WERI-Rb-1 (cell line): ENCODE results near the gene SULT1A2.

Source experiments
- DNase-seq: peaks from one replicate; pipeline ENCODE4 v3.0.0-alpha.2; 2020
- H3K27ac ChIP-seq: fragments of 250-450 bp; sonication (Bioruptor Pico); 2 replicates; pipeline ENCODE4 v1.5.1; 2020; ENCODE audit warnings: mild to moderate bottlenecking, moderate library complexity
- H3K27me3 ChIP-seq: fragments of 250-450 bp; sonication (Bioruptor Pico); 2 replicates; pipeline ENCODE4 v1.5.1; 2021; ENCODE audit warnings: mild to moderate bottlenecking, low read depth, moderate library complexity; ENCODE audit not compliant: insufficient read depth, severe bottlenecking
- H3K36me3 ChIP-seq: fragments of 250-450 bp; sonication (Bioruptor Pico); 2 replicates; pipeline ENCODE4 v1.5.1; 2020; ENCODE audit warnings: mild to moderate bottlenecking, moderate library complexity
- H3K4me3 ChIP-seq: 2 replicates; pipeline ENCODE4 v1.5.1; 2011; ENCODE audit warnings: low read depth, mild to moderate bottlenecking, control low read depth, low read length
- H3K9me3 ChIP-seq: fragments of 250-450 bp; sonication (Bioruptor Pico); 2 replicates; pipeline ENCODE4 v1.5.1; 2021; ENCODE audit warnings: mild to moderate bottlenecking, moderate library complexity; ENCODE audit not compliant: severe bottlenecking
- CTCF ChIP-seq: IDR thresholded peaks from 2 replicates; pipeline ENCODE4 v1.5.1; 2011; ENCODE audit warnings: low read depth, mild to moderate bottlenecking, control low read depth, inconsistent platforms, low read length

SULT1A2 gene

GRCh38 chr16:28544998-28545397 lies 51.9 kb downstream of the SULT1A2 start:
- H3K36me3 ChIP-seq = no peaks in the 10 kb centered on the region
- no peak overlapping the region for H3K4me3 ChIP-seq
- no peaks in the 10 kb centered on the region for H3K9me3 ChIP-seq
- no peak for TF ChIP-seq CTCF
- no peak for DNase-seq
- H3K27ac ChIP-seq = no peak overlapping the region
- no peaks in the 10 kb centered on the region for H3K27me3 ChIP-seq

GRCh38 chr16:28543072-28543471 lies 53.8 kb downstream of the SULT1A2 start:
- no peak overlapping the region for H3K4me3 ChIP-seq
- no peak overlapping the region for H3K27ac ChIP-seq
- TF ChIP-seq CTCF = no peak
- H3K9me3 ChIP-seq = no peaks in the 10 kb centered on the region
- H3K27me3 ChIP-seq = no peaks in the 10 kb centered on the region
- no peaks in the 10 kb centered on the region for H3K36me3 ChIP-seq
- DNase-seq = no peak

- H3K27ac ChIP-seq = no peak overlapping the region
- TF ChIP-seq CTCF = no peak
- H3K27me3 ChIP-seq = no peaks in the 10 kb centered on the region
- H3K4me3 ChIP-seq = no peak overlapping the region
- no peaks in the 10 kb centered on the region for H3K9me3 ChIP-seq
- no peak for DNase-seq
- H3K36me3 ChIP-seq = no peaks in the 10 kb centered on the region
Measured at GRCh38 chr16:28542646-28543045, 54.2 kb downstream of the SULT1A2 start.
